ENCODE data around the gene UGT1A7.
"Not testable (repeated sequence)": the region's sequence is repeated elsewhere in the genome, so short reads cannot be mapped to it uniquely, and the experiment has no call there.

Gene UGT1A7

DNA sequence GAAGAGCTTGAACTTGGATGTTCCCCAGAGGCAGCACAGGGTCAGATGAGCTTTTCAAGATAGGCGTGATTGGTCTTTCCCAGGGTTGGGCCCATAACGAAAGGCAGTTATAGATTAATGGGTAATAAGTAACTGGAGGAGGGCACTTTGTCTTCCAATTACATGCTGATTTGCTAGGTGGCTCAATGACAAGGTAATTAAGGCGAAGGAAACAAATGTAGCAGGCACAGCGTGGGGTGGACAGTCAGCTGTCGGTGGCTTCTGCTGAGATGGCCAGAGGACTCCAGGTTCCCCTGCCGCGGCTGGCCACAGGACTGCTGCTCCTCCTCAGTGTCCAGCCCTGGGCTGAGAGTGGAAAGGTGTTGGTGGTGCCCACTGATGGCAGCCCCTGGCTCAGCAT, 36.9 kb downstream of the UGT1A7 start, which contains the start of gene UGT1A4:
UGT1A4 (plus strand) TSS at position 185 of the 400 bp plus-strand sequence; CDS start at position 270, 85 bp downstream.
- H3K27ac ChIP-seq, result no peak within 1 kb of the TSS
- DNase-seq, result no peak
- no peaks in the 10 kb centered on the region for H3K27me3 ChIP-seq (replicated peaks)
- H3K4me3 ChIP-seq (ENCODE audit: low read depth, low read length), result no peak within 1 kb of the TSS
- no peak for TF ChIP-seq CTCF (IDR thresholded peaks at IDR 0.05; ENCODE audit: low read depth, low read length, missing control alignments)
- in situ Hi-C loops (cut with HindIII; ENCODE audit: low pct_ligation_motif_present, low sequenced_read_pairs), result no loop called here
- no peaks in the 10 kb centered on the region for H3K36me3 ChIP-seq (replicated peaks)

GRCh38 chr2:233728723-233729301, 47.1 kb downstream of the UGT1A7 start, which contains the start of gene UGT1A3:
Gene UGT1A3, plus strand, starts transcription at chr2:233729042. Its CDS starts 85 bp downstream, at chr2:233729127.
- TF ChIP-seq CTCF (IDR thresholded peaks at IDR 0.05; ENCODE audit: low read depth, low read length, missing control alignments), result no peak
- Histone ChIP-seq H3K4me3 (ENCODE audit: low read depth, low read length) (no peak within 1 kb of the TSS), H3K27ac (no peak within 1 kb of the TSS), H3K36me3 (replicated peaks) (no peaks in the 10 kb centered on the region), H3K27me3 (replicated peaks) (no peaks in the 10 kb centered on the region)
- in situ Hi-C loops (cut with HindIII; ENCODE audit: low pct_ligation_motif_present, low sequenced_read_pairs), result no loop called here
- no peak for DNase-seq

DNA sequence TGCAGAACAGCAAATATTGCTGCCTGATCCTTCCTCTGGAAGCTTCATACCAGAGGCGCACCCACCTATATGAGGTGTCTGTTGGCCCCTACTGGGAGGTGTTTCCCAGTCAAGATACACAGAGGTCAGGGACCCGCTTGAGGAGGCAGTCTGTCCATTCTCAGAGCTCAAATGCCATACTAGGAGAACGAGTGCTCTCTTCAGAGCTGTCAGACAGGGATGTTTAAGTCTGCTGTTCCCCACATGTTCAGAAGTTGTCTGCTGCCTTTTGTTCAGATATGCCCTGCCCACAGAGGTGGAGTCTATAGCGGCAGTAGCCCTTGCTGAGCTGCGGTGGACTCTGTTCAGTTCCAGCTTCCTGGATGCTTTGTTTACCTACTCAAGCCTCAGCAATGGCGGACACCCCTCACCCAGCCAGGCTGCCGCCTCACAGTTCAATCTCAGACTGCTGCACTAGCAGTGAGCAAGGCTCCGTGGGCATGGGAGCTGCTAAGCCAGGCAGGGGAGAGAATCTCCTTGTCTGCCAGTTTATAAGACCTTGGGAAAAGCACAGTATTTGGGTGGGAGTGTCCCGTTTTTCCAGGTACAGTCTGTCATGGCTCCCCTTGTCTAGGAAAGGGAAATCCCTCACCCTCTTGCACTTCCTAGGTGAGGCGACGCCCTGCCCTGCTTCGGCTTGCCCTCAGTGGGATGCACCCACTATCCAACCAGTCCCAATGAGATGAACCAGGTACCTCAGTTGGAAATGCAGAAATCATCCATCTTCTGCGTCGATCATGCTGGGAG, 55.4 kb downstream of the UGT1A7 start:
- in situ Hi-C loops (cut with HindIII; ENCODE audit: low pct_ligation_motif_present, low sequenced_read_pairs); H3K27me3 ChIP-seq (replicated peaks); H3K36me3 ChIP-seq (replicated peaks); DNase-seq; H3K4me3 ChIP-seq (ENCODE audit: low read depth, low read length); H3K27ac ChIP-seq: not testable (repeated sequence)

DNA sequence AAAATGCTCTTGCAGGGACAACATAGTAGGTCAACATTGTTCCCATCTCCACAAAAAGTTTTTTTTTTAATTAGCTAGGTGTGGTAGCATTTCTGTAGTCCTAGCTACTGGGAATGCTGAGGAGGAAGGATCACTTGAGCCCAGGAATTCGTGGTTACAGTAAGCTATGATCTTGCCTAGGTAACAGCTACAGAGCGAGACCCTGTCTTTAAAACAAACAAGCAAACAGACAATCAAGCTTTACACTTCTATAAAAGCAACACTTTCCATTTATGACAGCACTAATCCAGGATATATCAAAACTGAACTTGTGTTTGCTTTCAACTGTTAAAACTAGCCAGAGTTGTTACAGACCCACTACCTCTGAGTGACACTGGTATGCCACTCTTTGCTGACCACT, 59.2 kb downstream of the UGT1A7 start:
- DNase-seq, result no peak
- Histone ChIP-seq H3K4me3 (ENCODE audit: low read depth, low read length) (no peak overlapping the region), H3K27ac (no peak overlapping the region), H3K27me3 (replicated peaks) (no peaks in the 10 kb centered on the region), H3K36me3 (replicated peaks) (no peaks in the 10 kb centered on the region)
- no peak for TF ChIP-seq CTCF (IDR thresholded peaks at IDR 0.05; ENCODE audit: low read depth, low read length, missing control alignments)
- in situ Hi-C loops (cut with HindIII; ENCODE audit: low pct_ligation_motif_present, low sequenced_read_pairs), result no loop called here

GRCh38 chr2:233743464-233744259, 62.0 kb downstream of the UGT1A7 start:
- Histone ChIP-seq H3K36me3 (replicated peaks) (no peaks in the 10 kb centered on the region), H3K27ac (no peak overlapping the region), H3K27me3 (replicated peaks) (no peaks in the 10 kb centered on the region), H3K4me3 (ENCODE audit: low read depth, low read length) (no peak overlapping the region)
- DNase-seq, result no peak
- in situ Hi-C loops (cut with HindIII; ENCODE audit: low pct_ligation_motif_present, low sequenced_read_pairs), result no loop called here
- TF ChIP-seq CTCF (IDR thresholded peaks at IDR 0.05; ENCODE audit: low read depth, low read length, missing control alignments), result no peak
